Retinal pigment epithelial cell (primary cell): ENCODE data around the gene AHSG.
"Not testable (repeated sequence)": the region's sequence is repeated elsewhere in the genome, so short reads cannot be mapped to it uniquely, and the experiment has no call there.

Source experiments
- DNase-seq: peaks from one replicate; pipeline ENCODE4 v3.0.0-alpha.2; 2010; ENCODE audit warnings: low read depth
- H3K4me3 ChIP-seq: 2 replicates; pipeline ENCODE4 v1.5.1; 2011; ENCODE audit warnings: mild to moderate bottlenecking, low read length, control low read depth, moderate library complexity
- CTCF ChIP-seq: conservative IDR thresholded peaks from 2 replicates; pipeline ENCODE4 v1.5.1; 2011; ENCODE audit warnings: low read depth, low read length, control low read depth, inconsistent platforms

The AHSG gene

GRCh38 chr3:186625600-186626042 lies 12.8 kb downstream of the AHSG start:
- no peak overlapping the region for H3K4me3 ChIP-seq
- no peak for TF ChIP-seq CTCF
- no peak for DNase-seq

DNA sequence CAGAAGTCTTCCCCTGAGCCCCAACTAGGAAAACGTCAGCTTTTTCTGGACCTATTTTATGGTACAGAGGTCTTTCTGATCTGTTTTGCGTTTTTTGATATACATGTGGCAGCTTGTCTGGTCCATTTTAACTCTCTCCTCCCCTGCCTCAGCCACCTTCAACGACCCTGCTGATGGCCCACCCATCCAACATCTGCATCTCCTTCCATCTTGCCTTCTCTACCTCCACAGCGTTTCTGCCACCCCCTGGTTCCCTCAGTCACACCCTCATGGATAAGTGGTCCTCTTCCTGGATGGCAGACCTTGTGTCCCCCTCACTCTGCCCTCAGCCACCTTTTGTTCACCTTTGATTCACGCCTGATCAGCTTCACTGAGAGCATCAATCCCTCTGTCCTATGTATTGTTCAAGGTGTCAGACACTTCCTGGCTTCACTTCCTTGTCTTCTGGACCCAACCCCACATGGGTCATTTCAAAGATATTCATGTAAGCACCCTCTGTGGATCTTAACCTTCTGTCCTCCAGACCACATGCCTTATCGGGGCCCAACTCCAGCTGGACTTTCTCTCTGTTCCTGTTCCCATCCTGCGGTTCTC lies 13.5 kb downstream of the AHSG start:
- no peak for DNase-seq
- H3K4me3 ChIP-seq, result no peak overlapping the region
- no peak for TF ChIP-seq CTCF

DNA sequence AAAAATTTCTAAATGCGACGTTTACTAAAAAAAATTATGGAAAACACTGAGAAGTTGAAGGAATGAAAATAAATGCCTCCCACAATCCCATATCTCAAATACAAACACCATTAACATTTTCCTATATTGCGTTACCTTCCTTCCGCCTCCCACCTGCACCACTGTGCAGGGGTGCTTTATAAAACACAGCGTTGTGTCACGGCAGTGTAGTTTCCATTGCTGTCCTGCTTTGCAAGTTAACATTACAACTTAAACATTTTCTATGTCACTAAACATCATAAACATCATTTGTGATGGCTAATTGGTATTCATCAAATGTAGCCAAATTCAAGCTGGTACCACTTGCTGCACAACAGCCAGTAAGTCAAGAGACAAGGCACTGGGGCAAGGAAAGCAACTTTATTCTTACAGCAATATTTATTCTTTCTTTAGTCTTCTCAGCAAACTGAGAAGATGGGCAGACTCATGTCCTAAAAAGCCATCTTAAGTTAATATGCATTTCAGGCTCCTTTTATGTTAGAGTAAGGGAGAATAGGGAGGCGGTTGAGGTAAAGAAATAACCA lies 15.1 kb downstream of the AHSG start:
- TF ChIP-seq CTCF, result no peak
- no peak overlapping the region for H3K4me3 ChIP-seq
- DNase-seq, result no peak

GRCh38 chr3:186628756-186629155 lies 15.9 kb downstream of the AHSG start:
- no peak overlapping the region for H3K4me3 ChIP-seq
- no peak for DNase-seq
- TF ChIP-seq CTCF, result no peak

DNA sequence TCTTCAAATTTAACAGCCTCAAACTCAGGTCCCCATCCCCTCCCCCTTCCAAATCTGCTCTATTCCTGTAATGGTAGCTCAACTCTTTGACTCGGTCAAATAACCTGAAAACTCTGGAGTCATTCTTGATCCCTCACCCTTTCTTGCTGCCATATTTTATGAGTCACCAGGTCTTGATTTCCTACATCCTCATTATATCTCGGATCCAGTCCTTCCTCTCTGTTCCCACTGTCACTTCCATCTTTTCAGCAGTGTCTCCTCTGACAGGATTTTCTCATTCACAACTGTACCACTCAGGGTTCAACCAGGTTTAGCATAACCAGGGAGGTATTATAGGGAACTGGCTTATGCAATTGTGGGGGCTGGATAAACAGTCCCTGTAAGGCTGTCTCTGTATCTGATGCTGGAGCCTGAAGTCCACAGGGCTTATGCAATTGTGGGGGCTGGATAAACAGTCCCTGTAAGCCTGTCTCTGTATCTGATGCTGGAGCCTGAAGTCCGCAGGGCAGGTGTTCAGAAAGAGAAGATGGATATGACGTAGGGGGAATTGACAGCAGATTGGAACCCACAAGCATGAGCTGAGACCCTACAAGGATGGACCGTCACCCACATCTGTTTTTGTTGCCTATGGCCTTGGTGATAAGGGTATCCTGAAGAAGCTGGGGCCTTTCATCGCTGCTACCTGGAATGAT lies 18.2 kb downstream of the AHSG start:
- no peak for TF ChIP-seq CTCF
- no peak for DNase-seq
- H3K4me3 ChIP-seq, result no peak overlapping the region

DNA sequence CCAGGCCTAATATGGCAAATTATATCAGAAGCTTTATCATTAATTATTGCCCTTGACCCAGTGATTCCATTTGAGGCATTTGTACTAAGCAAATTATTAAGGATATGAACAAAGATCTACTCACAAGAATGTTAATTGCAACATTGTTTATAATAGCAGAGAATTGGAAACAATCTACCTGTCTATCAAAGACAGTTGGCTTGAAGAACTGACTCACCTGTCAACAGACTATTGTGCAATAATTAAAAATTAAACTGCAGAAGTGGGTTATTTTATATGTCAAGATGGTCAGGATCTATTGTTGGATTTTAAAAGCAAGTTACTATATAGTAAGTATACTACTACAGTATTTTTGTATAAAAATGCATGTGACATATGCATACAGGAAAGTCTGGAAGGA lies 20.6 kb downstream of the AHSG start:
- TF ChIP-seq CTCF, result no peak
- DNase-seq, result no peak
- H3K4me3 ChIP-seq, result no peak overlapping the region

- H3K4me3 ChIP-seq, DNase-seq: not testable (repeated sequence)
Measured at GRCh38 chr3:186634207-186634606, 21.3 kb downstream of the AHSG start.
